K562 (cell line): ENCODE measurements around the gene EHBP1L1. TPM values are rescaled to one million over a fixed set of nuclear protein-coding genes. Genes with fewer than 3 reads are reported as not detected.

Experiments
- ATF1 ChIP-seq, 2 experiments: fragments of 450-650 bp in 1 of 2; IDR thresholded peaks; 2 replicates each; pipeline ENCODE4 v1.6.1; 2016; ENCODE audit warnings: missing compliant biosample characterization in 1 of 2, missing genetic modification characterization in 1 of 2
- CEBPG ChIP-seq, 3 experiments: fragments of 200-800 bp in 1 of 3; sonication (Bioruptor generic) in 1 of 3; sonication (generic) in 1 of 3; formaldehyde crosslinking in 1 of 3; IDR thresholded peaks in 2 of 3; conservative IDR thresholded peaks in 1 of 3; 2 replicates each; pipeline versions ENCODE4 v1.6.1 to v1.8.0; 2016 to 2022; ENCODE audit warnings: missing compliant biosample characterization in 2 of 3, missing genetic modification characterization in 2 of 3, mild to moderate bottlenecking in 1 of 3, missing genetic modification reagents in 1 of 3
- GABPA ChIP-seq: fragments of 200-800 bp; sonication (Bioruptor generic); conservative IDR thresholded peaks from 2 replicates; pipeline ENCODE4 v1.6.1; 2016; ENCODE audit warnings: low read depth, missing genetic modification characterization, missing compliant biosample characterization
- GATAD2A ChIP-seq: fragments of 450-650 bp; IDR thresholded peaks from 2 replicates; pipeline ENCODE4 v1.6.1; 2017
- MBD2 ChIP-seq: sonication (generic); IDR thresholded peaks from 2 replicates; pipeline ENCODE4 v1.6.1; 2016; ENCODE audit warnings: low read depth, borderline replicate concordance
- MEIS2 ChIP-seq: fragments of 450-650 bp; IDR thresholded peaks from 2 replicates; pipeline ENCODE4 v1.6.1; 2014; ENCODE audit warnings: mild to moderate bottlenecking; ENCODE audit not compliant: partially characterized antibody
- MTA1 ChIP-seq: fragments of 450-650 bp; IDR thresholded peaks from 2 replicates; pipeline ENCODE4 v1.6.1; 2017; ENCODE audit warnings: borderline replicate concordance
- MTA3 ChIP-seq: fragments of 450-650 bp; formaldehyde crosslinking; IDR thresholded peaks from 2 replicates; pipeline ENCODE4 v1.6.1; 2017; ENCODE audit warnings: mild to moderate bottlenecking, borderline replicate concordance
- NCOR1 ChIP-seq: fragments of 450-650 bp; IDR thresholded peaks from 2 replicates; pipeline ENCODE4 v1.6.1; 2016; ENCODE audit warnings: mild to moderate bottlenecking, moderate library complexity
- NEUROD1 ChIP-seq: fragments of 150-350 bp; IDR thresholded peaks from 2 replicates; pipeline ENCODE4 v1.6.1; 2014; ENCODE audit warnings: borderline replicate concordance, low read length, low read depth; ENCODE audit not compliant: partially characterized antibody
- NONO ChIP-seq, 2 experiments: fragments of 200-400 bp in 1 of 2; fragments of 450-650 bp in 1 of 2; formaldehyde crosslinking in 1 of 2; IDR thresholded peaks; 2 replicates each; pipeline ENCODE4 v1.6.1; 2017; ENCODE audit warnings: low read depth in 2 of 2, mild to moderate bottlenecking in 2 of 2, moderate library complexity in 2 of 2, low read length in 1 of 2
- NR1H2 ChIP-seq: sonication (generic); formaldehyde crosslinking; IDR thresholded peaks from 2 replicates; pipeline ENCODE4 v1.4.0; 2020; ENCODE audit warnings: mild to moderate bottlenecking, missing genetic modification reagents
- RAD51 ChIP-seq: fragments of 450-650 bp; IDR thresholded peaks from 2 replicates; pipeline ENCODE4 v1.7.1; 2016; ENCODE audit warnings: low read depth, mild to moderate bottlenecking, borderline replicate concordance
- SAFB ChIP-seq: fragments of 200-400 bp; formaldehyde crosslinking; IDR thresholded peaks from 2 replicates; pipeline ENCODE4 v1.6.1; 2017; ENCODE audit warnings: low read depth, low read length, borderline replicate concordance
- SIN3B ChIP-seq: fragments of 450-650 bp; IDR thresholded peaks from 2 replicates; pipeline ENCODE4 v1.6.1; 2017; ENCODE audit warnings: low read depth, mild to moderate bottlenecking, moderate library complexity
- ZBTB17 ChIP-seq: fragments of 450-650 bp; formaldehyde crosslinking; IDR thresholded peaks from 2 replicates; pipeline ENCODE4 v1.4.0; 2020; ENCODE audit warnings: mild to moderate bottlenecking
- ZHX1 ChIP-seq: fragments of 150-350 bp; conservative IDR thresholded peaks from 2 replicates; pipeline ENCODE4 v1.6.1; 2014; ENCODE audit warnings: low read length
- ZNF184 ChIP-seq: sonication (generic); formaldehyde crosslinking; IDR thresholded peaks from 2 replicates; pipeline ENCODE4 v1.5.0; 2020; ENCODE audit warnings: missing genetic modification reagents
- ZNF263 ChIP-seq: sonication (generic); formaldehyde crosslinking; IDR thresholded peaks from 2 replicates; pipeline ENCODE4 v1.8.0; 2022; ENCODE audit warnings: mild to moderate bottlenecking, missing genetic modification reagents, borderline replicate concordance
- ZNF274 ChIP-seq: IDR thresholded peaks from 2 replicates; pipeline ENCODE4 v1.6.1; 2011; ENCODE audit warnings: low read depth, mild to moderate bottlenecking, low read length, moderate library complexity, borderline replicate concordance
- ZNF408 ChIP-seq: fragments of 250-450 bp; sonication (Bioruptor Pico); IDR thresholded peaks from 2 replicates; pipeline ENCODE4 v1.4.0; 2020; ENCODE audit warnings: low read depth, mild to moderate bottlenecking, moderate library complexity
- polyA plus RNA-seq, 8 experiments: library from polyadenylated mRNA; depleted of rRNA in 4 of 8; stranded (reverse) in 5 of 8; unstranded in 3 of 8; fragments of >200 nt; fragmentation: Nextera tagmentation in 2 of 8; fragmentation: Illumina TruSeq in 1 of 8; extraction: Ambion mirVana in 2 of 8; extraction: Trizol in 1 of 8; gene quantifications; 2 replicates each; pipeline versions ENCODE4 v1.2.1 to v1.2.3, GENCODE V29; 2011 to 2014; ENCODE audit warnings: inconsistent platforms in 1 of 8, missing spikeins in 1 of 8
- total RNA-seq, 7 experiments: library from RNA; depleted of rRNA in 6 of 7; stranded (reverse); fragments of >200 nt in 6 of 7; fragmentation: Illumina TruSeq in 2 of 7; extraction: Trizol in 2 of 7; gene quantifications; 2 replicates each; pipeline versions ENCODE4 v1.2.1 to v1.2.3, GENCODE V29; 2011 to 2021; ENCODE audit warnings: low replicate concordance in 1 of 7
- TF ChIP-seq, protein P1 (sequence below): fragments of 250-450 bp; sonication (Bioruptor Pico); IDR thresholded peaks from 2 replicates; pipeline ENCODE4 v1.4.0; 2020
- TF ChIP-seq, protein P2 (sequence below): fragments of 200-800 bp; sonication (Bioruptor generic); IDR thresholded peaks from 2 replicates; pipeline ENCODE4 v1.6.1; 2017; ENCODE audit warnings: missing genetic modification characterization, missing compliant biosample characterization

EHBP1L1 gene
- total and polyA plus RNA-seq, 9 of the 15 experiments (the other 6 are each of a cell fraction or from before 2014, with no cell fraction given), result 0.03 to 87.1 (median 26.3) TPM

DNA sequence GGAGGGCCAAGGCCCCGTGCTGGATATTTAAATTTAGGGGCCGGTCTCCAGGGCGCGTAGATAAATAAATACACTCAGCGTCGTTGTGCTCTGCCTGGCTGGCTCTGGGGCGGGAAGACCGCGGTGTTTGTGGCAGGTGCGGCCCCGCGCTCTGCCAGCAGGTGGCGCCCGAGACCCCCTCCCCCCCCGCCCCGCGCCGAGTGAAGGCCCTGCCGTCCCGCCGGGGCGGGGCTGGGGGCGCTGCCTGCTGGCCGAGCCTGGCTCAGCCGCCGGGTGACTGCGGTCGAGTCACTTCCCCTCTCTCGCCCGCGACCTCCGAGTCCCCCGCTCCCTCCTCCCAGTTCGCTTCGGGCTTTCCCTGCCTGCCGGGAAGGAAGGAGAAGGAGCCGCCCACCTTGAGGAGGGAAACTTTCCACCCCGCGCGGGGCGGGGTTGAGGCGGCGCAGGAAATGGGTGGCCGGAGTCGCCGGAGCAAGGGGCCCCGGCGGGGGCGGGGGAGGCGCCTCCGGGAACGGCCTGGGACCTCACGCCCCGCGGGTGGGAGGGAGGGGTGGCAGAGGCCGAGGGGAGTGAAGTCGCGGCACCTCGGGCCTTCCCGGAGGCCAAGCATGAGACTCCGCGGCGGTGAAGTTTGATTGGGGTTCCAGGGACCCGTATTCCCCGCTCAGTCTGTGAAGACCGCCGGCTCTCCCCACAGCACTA lies 1.6 kb upstream of the EHBP1L1 start (continued):
- TF ChIP-seq ZHX1 (no peak), NEUROD1 (peak; percentile 50), ZNF408 (CRISPR knock-in tag) (no peak), ATF1 (CRISPR knock-in tag; IDR thresholded peaks at IDR 0.05) (no peak), ATF1 (tag; IDR thresholded peaks at IDR 0.05) (peak; percentile 32), ZNF274 (no peak), CEBPG (CRISPR knock-in tag; IDR thresholded peaks at IDR 0.05) (no peak), CEBPG (tag; conservative IDR thresholded peaks at IDR 0.05 in 1 of 2, IDR thresholded peaks at IDR 0.05 in 1 of 2) (no peak), GATAD2A (0 out of 2 replicates have a peak, but pooled peaks have one; percentile 46), GABPA (tag) (peak; percentile 80), RAD51 (no peak), ZNF263 (CRISPR knock-in tag) (peak; percentile 67; the same call in 1 of the 2 replicates), NONO (IDR thresholded peaks at IDR 0.05; ENCODE audit: low read depth in 2 of 2, low read length in 1 of 2) (peak in 1 of 2 experiments; percentile 65; a peak in 1 of 4 replicates), ZNF184 (CRISPR knock-in tag) (no peak), ZBTB17 (CRISPR knock-in tag) (0 out of 2 replicates have a peak, but pooled peaks have one; percentile 27), NCOR1 (peak; percentile 62), SAFB (0 out of 2 replicates have a peak, but pooled peaks have one; percentile 29), MEIS2 (peak; percentile 22), MBD2 (peak; percentile 57; the same call in 1 of the 2 replicates), MTA1 (0 out of 2 replicates have a peak, but pooled peaks have one; percentile 31), MTA3 (peak; percentile 85), NR1H2 (CRISPR knock-in tag) (no peak), SIN3B (0 out of 2 replicates have a peak, but pooled peaks have one; percentile 21)
- TF ChIP-seq, protein P1, sequence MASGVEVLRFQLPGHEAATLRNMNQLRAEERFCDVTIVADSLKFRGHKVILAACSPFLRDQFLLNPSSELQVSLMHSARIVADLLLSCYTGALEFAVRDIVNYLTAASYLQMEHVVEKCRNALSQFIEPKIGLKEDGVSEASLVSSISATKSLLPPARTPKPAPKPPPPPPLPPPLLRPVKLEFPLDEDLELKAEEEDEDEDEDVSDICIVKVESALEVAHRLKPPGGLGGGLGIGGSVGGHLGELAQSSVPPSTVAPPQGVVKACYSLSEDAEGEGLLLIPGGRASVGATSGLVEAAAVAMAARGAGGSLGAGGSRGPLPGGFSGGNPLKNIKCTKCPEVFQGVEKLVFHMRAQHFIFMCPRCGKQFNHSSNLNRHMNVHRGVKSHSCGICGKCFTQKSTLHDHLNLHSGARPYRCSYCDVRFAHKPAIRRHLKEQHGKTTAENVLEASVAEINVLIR, result no peak
- TF ChIP-seq, protein P2, sequence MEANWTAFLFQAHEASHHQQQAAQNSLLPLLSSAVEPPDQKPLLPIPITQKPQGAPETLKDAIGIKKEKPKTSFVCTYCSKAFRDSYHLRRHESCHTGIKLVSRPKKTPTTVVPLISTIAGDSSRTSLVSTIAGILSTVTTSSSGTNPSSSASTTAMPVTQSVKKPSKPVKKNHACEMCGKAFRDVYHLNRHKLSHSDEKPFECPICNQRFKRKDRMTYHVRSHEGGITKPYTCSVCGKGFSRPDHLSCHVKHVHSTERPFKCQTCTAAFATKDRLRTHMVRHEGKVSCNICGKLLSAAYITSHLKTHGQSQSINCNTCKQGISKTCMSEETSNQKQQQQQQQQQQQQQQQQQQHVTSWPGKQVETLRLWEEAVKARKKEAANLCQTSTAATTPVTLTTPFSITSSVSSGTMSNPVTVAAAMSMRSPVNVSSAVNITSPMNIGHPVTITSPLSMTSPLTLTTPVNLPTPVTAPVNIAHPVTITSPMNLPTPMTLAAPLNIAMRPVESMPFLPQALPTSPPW (CRISPR knock-in tag), result peak; percentile 98
